Astrocyte (in vitro differentiated cells and primary cell): ENCODE data around the gene NCR1.

Source experiments
- EZH2 ChIP-seq: IDR thresholded peaks from 2 replicates; pipeline ENCODE4 v1.6.1; 2012; ENCODE audit warnings: mild to moderate bottlenecking, low read length, inconsistent platforms; ENCODE audit not compliant: insufficient read depth
- TF ChIP-seq, protein P1 (sequence below): IDR thresholded peaks from 2 replicates; pipeline ENCODE4 v1.5.1; 2011; ENCODE audit warnings: low read depth, mild to moderate bottlenecking, inconsistent platforms, low read length, moderate library complexity; ENCODE audit not compliant: insufficient read depth

DNA sequence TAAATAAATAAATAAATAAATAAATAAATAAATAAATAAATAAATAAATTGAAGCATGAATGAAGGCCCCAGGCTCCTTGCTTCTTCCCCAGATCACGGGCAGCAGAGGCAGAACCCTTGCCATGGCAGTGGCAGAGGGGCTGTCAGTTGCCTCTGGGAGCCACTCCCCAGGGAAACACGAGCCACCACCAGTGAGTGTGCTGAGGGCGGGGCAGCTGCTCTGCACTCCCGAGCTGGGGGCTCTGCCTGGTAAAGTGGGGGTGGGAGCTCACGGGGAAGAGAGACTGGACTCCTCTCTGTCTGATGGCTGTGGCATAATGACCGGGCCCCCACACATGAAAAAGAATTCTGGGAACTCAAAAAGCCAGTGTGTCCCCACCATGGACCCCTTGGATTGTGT is 24.1 kb upstream of the NCR1 start:
- TF ChIP-seq, protein P1, sequence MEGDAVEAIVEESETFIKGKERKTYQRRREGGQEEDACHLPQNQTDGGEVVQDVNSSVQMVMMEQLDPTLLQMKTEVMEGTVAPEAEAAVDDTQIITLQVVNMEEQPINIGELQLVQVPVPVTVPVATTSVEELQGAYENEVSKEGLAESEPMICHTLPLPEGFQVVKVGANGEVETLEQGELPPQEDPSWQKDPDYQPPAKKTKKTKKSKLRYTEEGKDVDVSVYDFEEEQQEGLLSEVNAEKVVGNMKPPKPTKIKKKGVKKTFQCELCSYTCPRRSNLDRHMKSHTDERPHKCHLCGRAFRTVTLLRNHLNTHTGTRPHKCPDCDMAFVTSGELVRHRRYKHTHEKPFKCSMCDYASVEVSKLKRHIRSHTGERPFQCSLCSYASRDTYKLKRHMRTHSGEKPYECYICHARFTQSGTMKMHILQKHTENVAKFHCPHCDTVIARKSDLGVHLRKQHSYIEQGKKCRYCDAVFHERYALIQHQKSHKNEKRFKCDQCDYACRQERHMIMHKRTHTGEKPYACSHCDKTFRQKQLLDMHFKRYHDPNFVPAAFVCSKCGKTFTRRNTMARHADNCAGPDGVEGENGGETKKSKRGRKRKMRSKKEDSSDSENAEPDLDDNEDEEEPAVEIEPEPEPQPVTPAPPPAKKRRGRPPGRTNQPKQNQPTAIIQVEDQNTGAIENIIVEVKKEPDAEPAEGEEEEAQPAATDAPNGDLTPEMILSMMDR: no peak
- TF ChIP-seq EZH2: no peak
